ENCODE results near the gene ELOVL7.
"Not testable (repeated sequence)": the region's sequence is repeated elsewhere in the genome, so short reads cannot be mapped to it uniquely, and the experiment has no call there.

The ELOVL7 gene

GRCh38 chr5:60719329-60719728 lies 124.7 kb downstream of the ELOVL7 start:
- H3K27ac ChIP-seq, result no peak overlapping the region
- H3K27me3 ChIP-seq, result no peaks in the 10 kb centered on the region
- no peaks in the 10 kb centered on the region for H3K4me1 ChIP-seq
- no peak for DNase-seq
- intact Hi-C loops (cut with DNase I; ENCODE audit: low total_unique reads), result no loop called here
- no peak overlapping the region for H3K4me3 ChIP-seq
- no peaks in the 10 kb centered on the region for H3K36me3 ChIP-seq
- no peak for TF ChIP-seq CTCF (IDR thresholded peaks at IDR 0.05)
- H3K9me3 ChIP-seq, result peaks cover 0 to 5% (median 0%) of the 10 kb centered on the region in 3 donors

GRCh38 chr5:60718166-60718892 lies 125.7 kb downstream of the ELOVL7 start:
- Histone ChIP-seq H3K4me1 (no peaks in the 10 kb centered on the region), H3K9me3 (peaks cover 0 to 5% (median 0%) of the 10 kb centered on the region in 3 donors), H3K36me3 (no peaks in the 10 kb centered on the region), H3K27me3 (no peaks in the 10 kb centered on the region), H3K27ac (no peak overlapping the region), H3K4me3 (no peak overlapping the region)
- TF ChIP-seq CTCF (IDR thresholded peaks at IDR 0.05), result no peak
- DNase-seq, result no peak
- intact Hi-C loops (cut with DNase I; ENCODE audit: low total_unique reads), result no loop called here

GRCh38 chr5:60715201-60715928 lies 128.7 kb downstream of the ELOVL7 start:
- H3K4me1 ChIP-seq; H3K27me3 ChIP-seq; H3K4me3 ChIP-seq; DNase-seq; H3K27ac ChIP-seq; H3K36me3 ChIP-seq; intact Hi-C loops (cut with DNase I; ENCODE audit: low total_unique reads); H3K9me3 ChIP-seq: not testable (repeated sequence)

- H3K4me3 ChIP-seq, result no peak overlapping the region
- no peaks in the 10 kb centered on the region for H3K4me1 ChIP-seq
- TF ChIP-seq CTCF (IDR thresholded peaks at IDR 0.05), result no peak
- DNase-seq, result no peak
- peaks cover 0 to 5% (median 0%) of the 10 kb centered on the region in 3 donors for H3K9me3 ChIP-seq
- no peaks in the 10 kb centered on the region for H3K36me3 ChIP-seq
- no peaks in the 10 kb centered on the region for H3K27me3 ChIP-seq
- intact Hi-C loops (cut with DNase I; ENCODE audit: low total_unique reads), result no loop called here
- H3K27ac ChIP-seq, result no peak overlapping the region
Measured at GRCh38 chr5:60712950-60713349, 131.1 kb downstream of the ELOVL7 start.

GRCh38 chr5:60711892-60712291 lies 132.2 kb downstream of the ELOVL7 start:
- DNase-seq; H3K4me1 ChIP-seq; H3K27ac ChIP-seq; H3K9me3 ChIP-seq; H3K36me3 ChIP-seq; H3K27me3 ChIP-seq; H3K4me3 ChIP-seq; intact Hi-C loops (cut with DNase I; ENCODE audit: low total_unique reads): not testable (repeated sequence)

GRCh38 chr5:60710362-60710761 lies 133.7 kb downstream of the ELOVL7 start:
- DNase-seq, result no peak
- Histone ChIP-seq H3K4me1 (no peaks in the 10 kb centered on the region), H3K4me3 (no peak overlapping the region), H3K9me3 (peaks cover 0 to under 1% (median 0%) of the 10 kb centered on the region in 3 donors), H3K27me3 (no peaks in the 10 kb centered on the region), H3K27ac (no peak overlapping the region), H3K36me3 (no peaks in the 10 kb centered on the region)
- intact Hi-C loops (cut with DNase I; ENCODE audit: low total_unique reads), result no loop called here
- TF ChIP-seq CTCF (IDR thresholded peaks at IDR 0.05), result no peak

Measured in tibial artery (tissue), 4 donors.